Suppressor macrophage (primary cell): ENCODE measurements around the gene HERC5.
A peak's percentile ranks its signal among the peaks of the same experiment; 100 is the strongest.

ENCODE experiments used
- DNase-seq, 4 experiments: peaks; one replicate each; pipeline ENCODE4 v3.0.0-alpha.2; 2020 to 2022

The HERC5 gene

DNA sequence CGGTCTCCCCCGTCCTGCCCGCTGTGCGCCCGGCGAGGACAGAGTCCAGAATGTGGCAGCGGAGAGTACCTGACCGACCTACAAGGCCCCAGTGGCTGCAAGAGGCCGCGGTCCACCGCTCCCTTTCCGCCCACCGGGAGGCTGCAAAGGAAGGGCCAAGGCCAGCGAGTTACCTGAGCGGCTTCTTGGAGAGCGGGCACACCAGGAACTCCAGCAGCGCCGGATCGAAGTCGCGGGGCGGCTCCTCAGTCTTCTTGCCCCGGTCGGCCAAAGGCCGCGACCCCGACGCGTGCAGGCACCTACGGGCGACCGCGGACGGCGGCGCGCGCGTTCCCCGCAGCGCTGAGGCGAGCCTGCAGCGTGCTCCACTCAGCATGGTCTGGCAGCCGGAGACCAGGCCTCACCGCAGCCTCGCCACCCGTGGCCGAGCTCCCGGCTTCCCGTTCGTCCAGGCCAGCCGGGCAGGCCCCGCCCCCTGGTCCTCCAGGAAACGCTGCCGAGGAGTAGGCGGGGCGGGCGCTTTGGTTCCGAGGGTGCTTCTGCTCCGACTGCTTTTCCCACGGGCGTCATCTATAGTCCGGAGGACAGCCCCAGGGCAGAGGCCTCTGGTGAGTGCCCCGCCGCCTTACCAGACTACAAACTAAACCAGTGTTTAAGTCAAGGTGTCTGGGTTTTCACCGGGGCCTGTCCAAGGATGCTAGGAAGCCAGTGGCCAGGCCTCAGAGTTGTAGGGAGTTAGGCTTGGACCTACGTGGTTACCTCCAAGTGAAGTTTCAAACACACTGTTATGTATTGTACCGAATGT is 66.6 kb downstream of the HERC5 start, which contains the start of gene PYURF:
TSS of gene PYURF (minus strand) at position 452 of the 805 bp plus-strand sequence. CDS start at position 376, 76 bp downstream.
- peak; percentile 95 to 98 (median 96) for DNase-seq

GRCh38 chr4:88524171-88524570 is 67.3 kb downstream of the HERC5 start:
- no peak for DNase-seq

GRCh38 chr4:88526221-88526815 is 69.4 kb downstream of the HERC5 start:
- DNase-seq: peak in 2 of 4 experiments; percentile 19 to 41

GRCh38 chr4:88527787-88528186 is 70.9 kb downstream of the HERC5 start:
- DNase-seq: no peak

DNA sequence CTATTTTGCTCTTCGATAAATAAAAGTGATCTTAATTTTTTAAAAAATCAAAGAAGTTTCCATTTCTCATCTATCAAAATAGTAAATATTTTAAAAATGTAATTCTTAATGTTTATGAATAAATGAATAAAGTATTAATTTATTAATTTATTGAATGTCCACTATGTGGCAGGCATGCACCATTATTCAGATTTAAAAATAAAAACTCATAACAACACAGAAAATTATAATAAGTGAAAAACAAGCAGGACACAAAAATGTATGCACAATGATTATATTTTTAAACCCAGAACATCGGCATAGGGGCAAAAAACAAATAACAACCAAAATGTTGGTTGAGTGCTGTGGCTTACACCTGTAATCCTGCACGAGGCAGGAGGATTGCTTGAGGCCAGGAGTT is 71.9 kb downstream of the HERC5 start:
- no peak for DNase-seq

GRCh38 chr4:88531549-88531948 is 74.6 kb downstream of the HERC5 start:
- no peak for DNase-seq

DNA sequence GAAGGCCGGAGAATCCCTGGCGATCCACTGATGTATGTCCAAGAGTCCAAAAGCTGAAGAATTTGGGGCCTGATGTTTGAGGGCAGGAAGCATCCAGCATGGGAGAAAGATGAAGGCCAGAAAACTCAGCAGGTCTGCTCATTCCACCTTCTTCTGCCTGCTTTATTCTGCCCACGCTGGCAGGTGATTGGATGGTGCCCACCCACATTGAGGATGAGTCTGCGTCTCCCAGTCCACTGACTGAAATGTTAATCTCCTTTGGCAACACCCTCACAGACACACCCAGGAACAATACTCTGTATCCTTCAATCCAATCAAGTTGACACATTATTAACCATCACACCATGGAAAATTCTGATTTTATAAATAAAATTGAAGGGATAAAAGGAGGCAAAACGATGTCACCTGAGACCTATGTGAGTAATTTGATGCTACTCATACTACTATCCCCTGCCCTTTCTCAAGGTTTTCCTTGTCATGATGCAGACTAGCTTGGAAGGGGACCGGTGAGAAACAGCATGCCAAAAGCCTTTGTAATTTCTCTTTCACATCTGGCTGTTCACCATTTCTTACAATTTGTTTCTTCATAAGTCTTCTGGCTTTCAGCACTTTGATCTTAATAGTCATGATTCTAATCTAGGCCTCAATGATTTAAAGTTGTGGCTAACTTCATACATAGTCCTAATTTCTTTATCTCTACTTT is 76.3 kb downstream of the HERC5 start:
- no peak for DNase-seq

- DNase-seq: no peak
These were observed 77.2 kb downstream of the HERC5 start for GRCh38 chr4:88533937-88534750.

- DNase-seq: no peak
These were observed 78.3 kb downstream of the HERC5 start for GRCh38 chr4:88535090-88535755.

GRCh38 chr4:88537709-88538108 is 80.8 kb downstream of the HERC5 start:
- DNase-seq: no peak

GRCh38 chr4:88539322-88540068 is 82.6 kb downstream of the HERC5 start:
- DNase-seq: peak; percentile 53 to 79 (median 65)

GRCh38 chr4:88549815-88550214 is 92.9 kb downstream of the HERC5 start:
- peak in 1 of 4 experiments; percentile 6 for DNase-seq
